GM12801 (cell line): ENCODE results near the gene KIAA1217.

Experiments
- CTCF ChIP-seq: IDR thresholded peaks from one replicate; pipeline ENCODE4 v1.5.1; 2011; ENCODE audit warnings: control low read depth; ENCODE audit not compliant: insufficient read length; ENCODE audit errors: extremely low read depth

KIAA1217 gene

GRCh38 chr10:24343686-24344085 lies 134.7 kb downstream of the KIAA1217 start:
- TF ChIP-seq CTCF: no peak

- no peak for TF ChIP-seq CTCF
These were observed 135.3 kb downstream of the KIAA1217 start for GRCh38 chr10:24344279-24344678.

- no peak for TF ChIP-seq CTCF
These were observed 135.9 kb downstream of the KIAA1217 start for GRCh38 chr10:24344695-24345463.

GRCh38 chr10:24346877-24347519 lies 138.1 kb downstream of the KIAA1217 start:
- no peak for TF ChIP-seq CTCF

- TF ChIP-seq CTCF: no peak
These were observed 140.6 kb downstream of the KIAA1217 start for GRCh38 chr10:24349379-24350001.

- TF ChIP-seq CTCF: no peak
These were observed 141.4 kb downstream of the KIAA1217 start for GRCh38 chr10:24350070-24350921.

GRCh38 chr10:24351961-24352360 lies 143.0 kb downstream of the KIAA1217 start:
- no peak for TF ChIP-seq CTCF
